Stromal cell of bone marrow (primary cell): ENCODE data around the gene TMEM131L.
A peak's percentile ranks its signal among the peaks of the same experiment; 100 is the strongest.
"Not testable (repeated sequence)": the region's sequence is repeated elsewhere in the genome, so short reads cannot be mapped to it uniquely, and the experiment has no call there.

Experiments
- DNase-seq: peaks from one replicate; pipeline ENCODE4 v3.0.0-alpha.2; 2012; ENCODE audit warnings: low read depth

TMEM131L gene

GRCh38 chr4:153661215-153661822 is 195.2 kb downstream of the TMEM131L start:
- peak; percentile 13 for DNase-seq

GRCh38 chr4:153661908-153662307 is 195.7 kb downstream of the TMEM131L start:
- DNase-seq, result no peak

- no peak for DNase-seq
Observed at GRCh38 chr4:153663667-153664066, 197.5 kb downstream of the TMEM131L start.

- DNase-seq, result not testable (repeated sequence)
Observed at GRCh38 chr4:153666505-153666904, 200.3 kb downstream of the TMEM131L start.

GRCh38 chr4:153668647-153669046 is 202.5 kb downstream of the TMEM131L start:
- DNase-seq, result no peak

GRCh38 chr4:153669838-153670237 is 203.7 kb downstream of the TMEM131L start:
- DNase-seq, result no peak

GRCh38 chr4:153676486-153676885 is 210.3 kb downstream of the TMEM131L start:
- no peak for DNase-seq

GRCh38 chr4:153676984-153677383 is 210.8 kb downstream of the TMEM131L start:
- DNase-seq, result peak; percentile 79

- DNase-seq, result no peak
Observed at GRCh38 chr4:153679486-153679885, 213.3 kb downstream of the TMEM131L start.

GRCh38 chr4:153683763-153684181 is 217.6 kb downstream of the TMEM131L start:
- DNase-seq, result no peak

- no peak for DNase-seq
Observed at GRCh38 chr4:153684182-153684970, 218.2 kb downstream of the TMEM131L start, which contains the start of gene TLR2. TSS of gene TLR2 (plus strand) at chr4:153684280. CDS start at chr4:153702908, 18,628 bp downstream.

- no peak for DNase-seq
Observed at GRCh38 chr4:153684971-153685371, 218.8 kb downstream of the TMEM131L start.
